ENCODE measurements around the gene IL3RA.

DNA sequence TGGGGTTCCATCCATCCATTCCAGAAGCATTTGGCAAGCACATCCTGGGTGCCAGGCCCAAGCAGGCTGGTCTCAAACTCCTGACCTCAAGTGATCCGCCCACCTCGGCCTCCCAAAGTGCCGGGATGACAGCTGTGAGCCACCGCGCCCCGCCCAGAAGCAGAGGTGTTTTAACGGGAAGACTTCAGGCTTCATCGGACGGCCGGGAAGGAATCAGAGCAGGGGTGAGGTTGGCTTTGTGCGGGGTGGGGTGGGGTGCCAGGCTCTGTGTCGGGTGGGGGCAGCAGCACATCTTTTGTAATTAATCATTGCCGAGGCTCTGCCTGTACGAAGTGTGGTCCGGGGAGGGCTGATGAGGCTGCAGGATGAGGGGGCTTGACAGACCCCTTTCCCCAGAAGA, 60.4 kb downstream of the IL3RA start:
- TF ChIP-seq, protein P1, sequence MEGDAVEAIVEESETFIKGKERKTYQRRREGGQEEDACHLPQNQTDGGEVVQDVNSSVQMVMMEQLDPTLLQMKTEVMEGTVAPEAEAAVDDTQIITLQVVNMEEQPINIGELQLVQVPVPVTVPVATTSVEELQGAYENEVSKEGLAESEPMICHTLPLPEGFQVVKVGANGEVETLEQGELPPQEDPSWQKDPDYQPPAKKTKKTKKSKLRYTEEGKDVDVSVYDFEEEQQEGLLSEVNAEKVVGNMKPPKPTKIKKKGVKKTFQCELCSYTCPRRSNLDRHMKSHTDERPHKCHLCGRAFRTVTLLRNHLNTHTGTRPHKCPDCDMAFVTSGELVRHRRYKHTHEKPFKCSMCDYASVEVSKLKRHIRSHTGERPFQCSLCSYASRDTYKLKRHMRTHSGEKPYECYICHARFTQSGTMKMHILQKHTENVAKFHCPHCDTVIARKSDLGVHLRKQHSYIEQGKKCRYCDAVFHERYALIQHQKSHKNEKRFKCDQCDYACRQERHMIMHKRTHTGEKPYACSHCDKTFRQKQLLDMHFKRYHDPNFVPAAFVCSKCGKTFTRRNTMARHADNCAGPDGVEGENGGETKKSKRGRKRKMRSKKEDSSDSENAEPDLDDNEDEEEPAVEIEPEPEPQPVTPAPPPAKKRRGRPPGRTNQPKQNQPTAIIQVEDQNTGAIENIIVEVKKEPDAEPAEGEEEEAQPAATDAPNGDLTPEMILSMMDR (IDR thresholded peaks at IDR 0.05): no peak
- TF ChIP-seq POLR2AphosphoS5 (IDR thresholded peaks at IDR 0.05) (no peak), POLR2A (IDR thresholded peaks at IDR 0.05; ENCODE audit: low read depth) (no peak)
